Measurements from ENCODE around the gene PAX5.

DNA sequence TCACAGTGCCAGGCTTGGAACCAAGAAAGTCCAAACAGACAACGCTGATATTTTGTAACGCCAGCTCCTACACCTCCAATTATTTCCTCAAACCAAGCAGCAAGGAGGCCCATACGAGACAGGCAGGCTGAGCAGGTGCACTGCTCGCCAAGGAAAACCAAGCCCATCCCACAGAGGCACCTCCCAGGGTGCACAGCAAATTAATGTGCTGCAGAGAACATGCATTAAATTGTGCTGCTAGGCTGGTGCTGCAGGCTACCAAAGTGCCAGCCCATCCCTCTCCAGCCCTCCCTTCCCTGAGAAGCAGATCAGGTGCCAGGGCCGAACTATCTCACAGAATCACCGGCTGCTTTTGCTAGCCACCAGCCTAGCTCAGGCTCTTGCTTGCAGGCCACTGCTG, 137.8 kb downstream of the PAX5 start:
- TF ChIP-seq, protein P1, sequence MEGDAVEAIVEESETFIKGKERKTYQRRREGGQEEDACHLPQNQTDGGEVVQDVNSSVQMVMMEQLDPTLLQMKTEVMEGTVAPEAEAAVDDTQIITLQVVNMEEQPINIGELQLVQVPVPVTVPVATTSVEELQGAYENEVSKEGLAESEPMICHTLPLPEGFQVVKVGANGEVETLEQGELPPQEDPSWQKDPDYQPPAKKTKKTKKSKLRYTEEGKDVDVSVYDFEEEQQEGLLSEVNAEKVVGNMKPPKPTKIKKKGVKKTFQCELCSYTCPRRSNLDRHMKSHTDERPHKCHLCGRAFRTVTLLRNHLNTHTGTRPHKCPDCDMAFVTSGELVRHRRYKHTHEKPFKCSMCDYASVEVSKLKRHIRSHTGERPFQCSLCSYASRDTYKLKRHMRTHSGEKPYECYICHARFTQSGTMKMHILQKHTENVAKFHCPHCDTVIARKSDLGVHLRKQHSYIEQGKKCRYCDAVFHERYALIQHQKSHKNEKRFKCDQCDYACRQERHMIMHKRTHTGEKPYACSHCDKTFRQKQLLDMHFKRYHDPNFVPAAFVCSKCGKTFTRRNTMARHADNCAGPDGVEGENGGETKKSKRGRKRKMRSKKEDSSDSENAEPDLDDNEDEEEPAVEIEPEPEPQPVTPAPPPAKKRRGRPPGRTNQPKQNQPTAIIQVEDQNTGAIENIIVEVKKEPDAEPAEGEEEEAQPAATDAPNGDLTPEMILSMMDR (IDR thresholded peaks at IDR 0.05) = no peak
- no peak for TF ChIP-seq POLR2A (IDR thresholded peaks at IDR 0.05)

Data from uterus (tissue), 2 donors.